HG03354 (cell line): Measurements from ENCODE around the gene POLD3.
"Not testable (repeated sequence)": the region's sequence is repeated elsewhere in the genome, so short reads cannot be mapped to it uniquely, and the experiment has no call there.

Experiments
- ATAC-seq: cut with Tn5 transposase; IDR thresholded peaks from one replicate; pipeline ENCODE4 v1.9.1; 2021; ENCODE audit warnings: mild to moderate bottlenecking; ENCODE audit not compliant: unreplicated experiment, poor library complexity, severe bottlenecking

The POLD3 gene

GRCh38 chr11:74633406-74634393 is 41.3 kb downstream of the POLD3 start:
- no peak for ATAC-seq

- no peak for ATAC-seq
Observed at GRCh38 chr11:74634537-74634936, 42.2 kb downstream of the POLD3 start.

- ATAC-seq, result no peak
Observed at GRCh38 chr11:74636630-74637184, 44.3 kb downstream of the POLD3 start.

- ATAC-seq, result no peak
Observed at GRCh38 chr11:74637700-74638099, 45.3 kb downstream of the POLD3 start.

GRCh38 chr11:74638869-74639268 is 46.5 kb downstream of the POLD3 start:
- ATAC-seq, result no peak

GRCh38 chr11:74639533-74639932 is 47.2 kb downstream of the POLD3 start:
- ATAC-seq, result no peak

GRCh38 chr11:74641289-74641688 is 48.9 kb downstream of the POLD3 start:
- no peak for ATAC-seq

GRCh38 chr11:74641905-74642304 is 49.5 kb downstream of the POLD3 start:
- no peak for ATAC-seq

- no peak for ATAC-seq
Observed at GRCh38 chr11:74642912-74643311, 50.5 kb downstream of the POLD3 start.

- no peak for ATAC-seq
Observed at GRCh38 chr11:74644081-74644480, 51.7 kb downstream of the POLD3 start.

- ATAC-seq, result no peak
Observed at GRCh38 chr11:74646215-74646614, 53.8 kb downstream of the POLD3 start.

GRCh38 chr11:74646954-74647353 is 54.6 kb downstream of the POLD3 start:
- ATAC-seq, result no peak

GRCh38 chr11:74647404-74647803 is 55.0 kb downstream of the POLD3 start:
- ATAC-seq, result no peak

GRCh38 chr11:74647831-74648230 is 55.4 kb downstream of the POLD3 start:
- ATAC-seq, result no peak

GRCh38 chr11:74648894-74649293 is 56.5 kb downstream of the POLD3 start:
- ATAC-seq, result no peak

GRCh38 chr11:74650498-74650897 is 58.1 kb downstream of the POLD3 start:
- ATAC-seq, result no peak

GRCh38 chr11:74654976-74655375 is 62.6 kb downstream of the POLD3 start:
- ATAC-seq, result no peak

- ATAC-seq, result not testable (repeated sequence)
Observed at GRCh38 chr11:74659124-74659523, 66.7 kb downstream of the POLD3 start.

GRCh38 chr11:74662487-74663103 is 70.2 kb downstream of the POLD3 start:
- no peak for ATAC-seq

- no peak for ATAC-seq
Observed at GRCh38 chr11:74663315-74663714, 70.9 kb downstream of the POLD3 start.
